ENCODE measurements around the gene NAT16. TPM values are rescaled to one million over a fixed set of nuclear protein-coding genes. Genes with fewer than 3 reads are reported as not detected.

Gene NAT16
- total RNA-seq = not detected
- polyA plus RNA-seq = not detected
- not detected for total RNA-seq

GRCh38 chr7:101180130-101180755, at the start of gene NAT16:
Gene NAT16 (minus strand): TSS chr7:101180293. CDS start chr7:101174807, 5,486 bp downstream.
- peaks cover 0 to 6% (median 0%) of the 10 kb centered on the region in 11 donors for H3K9me3 Mint-ChIP-seq
- CTCF ChIA-PET = no interaction called here
- peaks cover 3 to 30% of the 10 kb centered on the region in 2 donors for H3K27me3 ChIP-seq (ENCODE audit: control insufficient read depth in 2 of 2, insufficient read depth in 2 of 2, low read length in 2 of 2)

GRCh38 chr7:101226721-101227120, 46.6 kb upstream of the NAT16 start:
- Mint-ChIP-seq H3K27ac (no peak overlapping the region), H3K4me3 (no peak overlapping the region), H3K4me1 (peaks cover 0 to 13% (median 11%) of the 10 kb centered on the region in 7 donors), H3K27me3 (no peaks in the 10 kb centered on the region), H3K36me3 (peaks cover 0 to 24% (median 12%) of the 10 kb centered on the region in 5 donors), H3K9me3 (no peaks in the 10 kb centered on the region)
- intact Hi-C loops (cut with micrococcal nuclease) = no loop called here
- no peak for ATAC-seq
- DNase-seq = no peak
- Histone ChIP-seq H3K4me1 (ENCODE audit: control insufficient read depth in 2 of 2, insufficient read depth in 2 of 2, low read length in 2 of 2) (no peaks in the 10 kb centered on the region), H3K27me3 (ENCODE audit: control insufficient read depth in 2 of 2, insufficient read depth in 2 of 2, low read length in 2 of 2) (no peaks in the 10 kb centered on the region), H3K27ac (ENCODE audit: low read depth, low read length) (no peak overlapping the region), H3K9me3 (ENCODE audit: control insufficient read depth in 2 of 3, low read length in 3 of 3) (no peaks in the 10 kb centered on the region), H3K36me3 (ENCODE audit: control insufficient read depth in 2 of 3, insufficient read depth in 3 of 3, low read length in 3 of 3) (peaks cover 0 to 69% (median 12%) of the 10 kb centered on the region in 3 experiments), H3K4me3 (ENCODE audit: low read length) (no peak overlapping the region)
- ChIA-PET CTCF (interaction anchor here (0.9 kb wide), 1 partner anchor 18 kb away, joined by 3 read pairs; no protein-coding TSS in a partner anchor), POLR2A (interaction anchor here (1.2 kb wide), 1 partner anchor 9 kb away, joined by 5 read pairs; the partner anchor contains the start of gene ZNHIT1)

More at GRCh38 chr7:101180130-101180755, at the start of gene NAT16:
- DNase-seq (no peak), ATAC-seq (no peak)
- Mint-ChIP-seq H3K27me3 (peaks cover 56 to 81% (median 67%) of the 10 kb centered on the region in 5 donors), H3K4me1 (peaks cover 4 to 21% (median 10%) of the 10 kb centered on the region in 7 donors), H3K4me3 (peak within 1 kb of the TSS in 9 of 10 donors; percentile 34 to 82 (median 54)), H3K27ac (peak within 1 kb of the TSS in 1 of 9 donors; percentile 37), H3K36me3 (peaks cover 0 to 8% (median 3%) of the 10 kb centered on the region in 5 donors)
- intact Hi-C loops (cut with micrococcal nuclease) = no loop called here
- H3K4me3 ChIP-seq (ENCODE audit: low read length) = no peak within 1 kb of the TSS
- no peak within 1 kb of the TSS for H3K27ac ChIP-seq (ENCODE audit: low read depth, low read length)
- H3K9me3 ChIP-seq (ENCODE audit: control insufficient read depth in 2 of 3, low read length in 3 of 3) = no peaks in the 10 kb centered on the region
- no peaks in the 10 kb centered on the region for H3K36me3 ChIP-seq (ENCODE audit: control insufficient read depth in 2 of 3, insufficient read depth in 3 of 3, low read length in 3 of 3)
- POLR2A ChIA-PET = no interaction called here
- peaks cover 0 to 5% of the 10 kb centered on the region in 2 donors for H3K4me1 ChIP-seq (ENCODE audit: control insufficient read depth in 2 of 2, insufficient read depth in 2 of 2, low read length in 2 of 2)

GRCh38 chr7:101225650-101226049, 45.6 kb upstream of the NAT16 start:
- no peaks in the 10 kb centered on the region for H3K4me1 ChIP-seq (ENCODE audit: control insufficient read depth in 2 of 2, insufficient read depth in 2 of 2, low read length in 2 of 2)
- ATAC-seq (no peak), DNase-seq (no peak)
- Mint-ChIP-seq H3K4me3 (no peak overlapping the region), H3K4me1 (peaks cover 1 to 19% (median 16%) of the 10 kb centered on the region in 7 donors), H3K27ac (no peak overlapping the region), H3K36me3 (peaks cover 0 to 25% (median 11%) of the 10 kb centered on the region in 5 donors), H3K27me3 (no peaks in the 10 kb centered on the region), H3K9me3 (no peaks in the 10 kb centered on the region)
- H3K27ac ChIP-seq (ENCODE audit: low read depth, low read length) = no peak overlapping the region
- ChIA-PET POLR2A (no interaction called here), CTCF (no interaction called here)
- H3K36me3 ChIP-seq (ENCODE audit: control insufficient read depth in 2 of 3, insufficient read depth in 3 of 3, low read length in 3 of 3) = peaks cover 0 to 65% (median 12%) of the 10 kb centered on the region in 3 experiments
- intact Hi-C loops (cut with micrococcal nuclease) = no loop called here
- no peaks in the 10 kb centered on the region for H3K27me3 ChIP-seq (ENCODE audit: control insufficient read depth in 2 of 2, insufficient read depth in 2 of 2, low read length in 2 of 2)
- no peaks in the 10 kb centered on the region for H3K9me3 ChIP-seq (ENCODE audit: control insufficient read depth in 2 of 3, low read length in 3 of 3)
- no peak overlapping the region for H3K4me3 ChIP-seq (ENCODE audit: low read length)

- POLR2A ChIA-PET = no interaction called here
These were observed 43.4 kb upstream of the NAT16 start for GRCh38 chr7:101223528-101223927.

GRCh38 chr7:101222275-101222830, 42.3 kb upstream of the NAT16 start:
- ChIA-PET POLR2A (interaction anchor here (0.7 to 1.3 kb wide), 2 partner anchors 8 to 11 kb away, joined by 4 read pairs; no protein-coding TSS in a partner anchor), CTCF (interaction anchor here (0.8 kb wide), 1 partner anchor 22 kb away, joined by 3 read pairs; no protein-coding TSS in a partner anchor)
- no peaks in the 10 kb centered on the region for H3K9me3 ChIP-seq (ENCODE audit: control insufficient read depth in 2 of 3, low read length in 3 of 3)
- no peak overlapping the region for H3K27ac Mint-ChIP-seq
- no peak for ATAC-seq
- no peaks in the 10 kb centered on the region for H3K27me3 Mint-ChIP-seq
- H3K9me3 Mint-ChIP-seq = no peaks in the 10 kb centered on the region
- no peaks in the 10 kb centered on the region for H3K27me3 ChIP-seq (ENCODE audit: control insufficient read depth in 2 of 2, insufficient read depth in 2 of 2, low read length in 2 of 2)
- peaks cover 18 to 41% (median 34%) of the 10 kb centered on the region in 7 donors for H3K4me1 Mint-ChIP-seq
- H3K4me3 Mint-ChIP-seq = no peak overlapping the region
- no peak overlapping the region for H3K4me3 ChIP-seq (ENCODE audit: low read length)
- H3K36me3 ChIP-seq (ENCODE audit: control insufficient read depth in 2 of 3, insufficient read depth in 3 of 3, low read length in 3 of 3) = peaks cover 0 to 54% (median 12%) of the 10 kb centered on the region in 3 experiments
- peaks cover 8% of the 10 kb centered on the region in 2 donors for H3K4me1 ChIP-seq (ENCODE audit: control insufficient read depth in 2 of 2, insufficient read depth in 2 of 2, low read length in 2 of 2)
- DNase-seq = no peak
- intact Hi-C loops (cut with micrococcal nuclease) = no loop called here
- peaks cover 0 to 23% (median 7%) of the 10 kb centered on the region in 5 donors for H3K36me3 Mint-ChIP-seq
- H3K27ac ChIP-seq (ENCODE audit: low read depth, low read length) = no peak overlapping the region

More at GRCh38 chr7:101223528-101223927, 43.4 kb upstream of the NAT16 start:
- H3K9me3 Mint-ChIP-seq = no peaks in the 10 kb centered on the region
- intact Hi-C loops (cut with micrococcal nuclease) = no loop called here
- H3K4me1 Mint-ChIP-seq = peaks cover 16 to 34% (median 28%) of the 10 kb centered on the region in 7 donors
- no peaks in the 10 kb centered on the region for H3K27me3 ChIP-seq (ENCODE audit: control insufficient read depth in 2 of 2, insufficient read depth in 2 of 2, low read length in 2 of 2)
- CTCF ChIA-PET = no interaction called here
- H3K4me1 ChIP-seq (ENCODE audit: control insufficient read depth in 2 of 2, insufficient read depth in 2 of 2, low read length in 2 of 2) = peaks cover 5 to 6% of the 10 kb centered on the region in 2 donors
- no peaks in the 10 kb centered on the region for H3K9me3 ChIP-seq (ENCODE audit: control insufficient read depth in 2 of 3, low read length in 3 of 3)
- no peak overlapping the region for H3K4me3 Mint-ChIP-seq
- H3K36me3 ChIP-seq (ENCODE audit: control insufficient read depth in 2 of 3, insufficient read depth in 3 of 3, low read length in 3 of 3) = peaks cover 0 to 54% (median 12%) of the 10 kb centered on the region in 3 experiments
- no peak overlapping the region for H3K27ac ChIP-seq (ENCODE audit: low read depth, low read length)
- no peak overlapping the region for H3K4me3 ChIP-seq (ENCODE audit: low read length)
- ATAC-seq (no peak), DNase-seq (no peak)
- H3K36me3 Mint-ChIP-seq = peaks cover 0 to 23% (median 7%) of the 10 kb centered on the region in 5 donors
- H3K27me3 Mint-ChIP-seq = no peaks in the 10 kb centered on the region
- no peak overlapping the region for H3K27ac Mint-ChIP-seq

- Mint-ChIP-seq H3K36me3 (peaks cover 0 to 28% (median 7%) of the 10 kb centered on the region in 5 donors), H3K27ac (peak overlapping the region in 1 of 9 donors; percentile 13), H3K27me3 (no peaks in the 10 kb centered on the region), H3K9me3 (no peaks in the 10 kb centered on the region), H3K4me3 (peak overlapping the region in 8 of 10 donors; percentile 8 to 64 (median 50)), H3K4me1 (peaks cover 27 to 53% (median 46%) of the 10 kb centered on the region in 7 donors)
- Histone ChIP-seq H3K4me3 (ENCODE audit: low read length) (no peak overlapping the region), H3K9me3 (ENCODE audit: control insufficient read depth in 2 of 3, low read length in 3 of 3) (no peaks in the 10 kb centered on the region), H3K36me3 (ENCODE audit: control insufficient read depth in 2 of 3, insufficient read depth in 3 of 3, low read length in 3 of 3) (peaks cover 0 to 44% (median 10%) of the 10 kb centered on the region in 3 experiments), H3K27me3 (ENCODE audit: control insufficient read depth in 2 of 2, insufficient read depth in 2 of 2, low read length in 2 of 2) (no peaks in the 10 kb centered on the region), H3K4me1 (ENCODE audit: control insufficient read depth in 2 of 2, insufficient read depth in 2 of 2, low read length in 2 of 2) (peaks cover 15% of the 10 kb centered on the region in 2 donors), H3K27ac (ENCODE audit: low read depth, low read length) (no peak overlapping the region)
- intact Hi-C loops (cut with micrococcal nuclease) = no loop called here
- ChIA-PET POLR2A (interaction anchor here (1.0 to 1.8 kb wide), 3 partner anchors 21 to 29 kb away, joined by 3 to 5 read pairs (median 4); no protein-coding TSS in a partner anchor), CTCF (no interaction called here)
- DNase-seq (no peak), ATAC-seq (no peak)
These were observed 40.2 kb upstream of the NAT16 start for GRCh38 chr7:101220295-101220694.

Measured in naive thymus-derived CD4-positive, alpha-beta T cell (primary cell).